HG03520 (cell line): Measurements from ENCODE around the gene UQCRFS1.

Source experiments
- ATAC-seq: cut with Tn5 transposase; IDR thresholded peaks from one replicate; pipeline ENCODE4 v1.9.1; 2021; ENCODE audit warnings: mild to moderate bottlenecking, moderate library complexity; ENCODE audit not compliant: unreplicated experiment

Gene UQCRFS1

DNA sequence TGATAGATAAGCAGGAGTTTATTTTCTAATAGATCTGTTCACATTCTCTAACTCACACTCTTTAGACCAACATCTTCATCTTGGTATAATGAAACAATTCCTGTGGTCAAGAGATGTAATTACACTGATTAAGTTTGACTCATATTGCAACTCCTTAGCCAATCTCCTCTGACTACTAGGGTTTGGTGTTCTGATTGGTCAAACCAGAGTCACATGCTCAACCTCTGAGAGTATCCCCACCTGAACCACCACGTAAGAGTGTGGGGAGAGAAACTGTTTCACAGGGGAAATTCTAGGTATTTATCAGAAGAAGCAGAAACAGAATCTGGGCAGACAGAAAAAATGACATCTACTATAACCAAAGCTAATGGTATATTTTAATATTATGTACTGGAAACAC, 42.4 kb downstream of the UQCRFS1 start:
- ATAC-seq = no peak

DNA sequence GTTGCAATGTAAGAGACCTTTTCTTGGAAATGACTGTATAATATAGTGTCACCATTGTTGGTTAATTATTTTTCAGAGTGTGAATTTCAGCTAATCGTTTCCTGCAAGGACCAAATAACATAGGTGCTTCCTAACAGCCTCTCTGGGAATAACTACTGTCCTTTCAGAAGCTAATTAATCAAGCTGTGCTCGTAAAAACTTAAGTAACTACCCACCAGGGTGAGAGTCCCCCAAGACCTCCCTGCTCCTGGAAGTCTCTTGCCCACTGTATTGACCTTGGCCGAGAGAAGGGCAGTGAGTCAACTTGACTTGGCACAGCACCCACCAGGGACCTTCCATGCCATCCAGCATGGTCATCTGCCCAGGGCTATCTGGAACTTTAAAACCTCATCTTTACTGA, 50.3 kb downstream of the UQCRFS1 start:
- no peak for ATAC-seq

DNA sequence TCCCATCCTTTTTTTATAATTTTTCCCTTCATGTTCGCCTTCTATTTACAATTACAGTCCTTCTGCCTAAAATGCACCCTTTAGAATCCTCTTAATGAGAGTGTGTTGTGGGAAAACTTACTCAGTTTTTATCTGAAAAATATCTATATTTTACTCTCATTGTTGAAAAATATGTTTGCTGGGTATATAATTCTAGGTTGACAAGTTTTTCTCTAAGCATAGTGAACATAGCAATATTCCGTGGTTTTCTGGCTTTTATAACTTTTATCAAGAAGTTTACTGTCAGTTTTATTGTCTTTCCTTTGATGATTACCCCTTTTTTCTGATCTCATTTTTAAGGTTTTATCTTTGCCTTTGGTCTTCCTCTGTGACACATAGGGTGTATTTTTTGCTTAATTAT, 57.3 kb downstream of the UQCRFS1 start:
- no peak for ATAC-seq
